K562 treated with DMSO at 1 percent for 4 hours (cell line): ENCODE results near the gene CCDC85A. TPM values are rescaled to one million over a fixed set of nuclear protein-coding genes. Genes with fewer than 3 reads are reported as not detected.

ENCODE experiments used
- total RNA-seq: library from RNA; unstranded; fragments of 300-600 nt; gene quantifications from 2 replicates; pipeline ENCODE4 v1.2.3, GENCODE V29; 2022; ENCODE audit not compliant: insufficient read depth

The CCDC85A gene
- total RNA-seq, result 0.16 and 0.44 TPM in 2 replicates

DNA sequence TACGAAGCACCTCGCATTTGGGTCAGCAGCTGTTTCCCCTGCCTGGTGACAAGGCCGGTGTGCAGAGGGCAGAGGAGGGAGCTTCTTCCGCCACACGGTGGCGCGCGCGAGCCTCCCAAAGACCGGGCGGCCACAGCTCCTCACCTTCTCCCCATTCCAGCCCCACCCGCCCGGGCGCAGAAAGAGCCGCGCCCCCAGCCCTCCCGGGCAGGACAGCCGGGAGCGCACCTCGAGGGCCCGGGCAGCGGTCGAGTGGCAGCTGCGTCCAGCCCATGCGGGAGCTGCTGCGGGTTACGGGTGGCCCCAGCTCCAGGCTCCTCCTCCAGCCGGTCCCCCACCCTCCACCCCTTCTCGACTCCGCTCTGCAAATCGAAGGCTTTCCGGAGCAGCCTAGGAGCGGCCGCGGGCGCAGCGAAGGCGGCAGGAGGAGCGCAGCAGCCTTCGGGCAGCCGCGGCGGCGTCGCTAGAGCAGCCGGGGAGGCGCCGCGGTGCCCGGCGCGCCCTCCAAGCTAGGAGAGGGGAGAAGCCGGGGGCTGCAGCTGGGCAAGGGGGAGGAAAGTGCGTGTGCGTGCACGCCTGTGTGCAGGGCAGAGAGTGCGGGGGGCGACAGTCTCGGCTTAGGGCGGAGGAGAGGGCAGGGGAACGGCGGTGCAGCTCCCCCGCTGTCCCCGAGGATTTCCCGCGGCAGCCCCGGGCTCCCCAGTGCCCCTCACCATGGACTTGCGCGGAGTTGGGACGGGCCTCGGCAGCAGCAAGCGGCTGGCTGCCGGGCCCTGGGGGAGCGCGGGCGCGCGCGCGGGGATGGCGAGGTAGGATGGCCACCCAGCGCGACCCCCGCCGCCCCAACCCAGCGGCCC is at the start of gene CCDC85A:
Gene CCDC85A (plus strand): TSS at position 348 of the 857 bp plus-strand sequence. CDS start 635 bp downstream, outside the sequence.

